NCI-H748 (cell line): ENCODE data around the gene NPC2.
A peak's percentile ranks its signal among the peaks of the same experiment; 100 is the strongest.

ENCODE experiments used
- DNase-seq: peaks from one replicate; lab custom pipeline; 2025; ENCODE audit not compliant: unreplicated experiment; lab: John Stamatoyannopoulos, UW

Gene NPC2

DNA sequence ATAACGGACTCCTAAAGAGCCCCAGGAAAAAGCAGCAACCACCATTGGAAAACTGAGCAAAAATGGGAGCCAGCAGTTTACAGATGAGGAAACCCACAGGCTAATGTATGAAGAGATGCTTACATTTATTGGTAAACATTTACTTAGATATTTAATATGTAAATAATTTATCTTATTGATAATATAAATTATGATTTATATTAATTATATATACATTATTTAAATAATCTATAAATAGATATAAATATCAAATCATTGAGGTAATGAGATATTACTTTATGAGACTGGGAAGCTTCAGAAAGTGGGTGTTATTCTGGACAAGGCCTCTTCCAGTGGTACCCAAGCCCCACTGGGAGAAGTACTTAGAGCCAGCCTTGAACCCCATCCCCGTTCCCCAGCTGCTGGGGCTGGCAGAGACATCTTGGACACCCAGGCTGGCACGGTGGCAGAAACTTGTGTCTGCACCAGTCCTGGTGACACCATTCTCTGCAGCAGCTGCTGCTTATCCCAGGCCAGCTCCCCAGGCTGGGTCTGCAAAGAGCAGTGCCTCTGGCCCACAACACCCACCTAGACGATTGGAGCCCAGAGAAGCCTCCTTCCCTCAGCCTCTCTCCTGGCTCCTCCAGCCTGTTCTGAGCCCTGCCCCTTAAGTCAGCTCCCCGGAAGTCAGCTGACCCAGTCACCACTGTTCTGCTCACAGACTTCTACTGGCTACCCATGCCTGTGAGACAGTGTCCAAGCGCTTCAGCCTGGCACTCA lies 26.4 kb upstream of the NPC2 start:
- no peak for DNase-seq

DNA sequence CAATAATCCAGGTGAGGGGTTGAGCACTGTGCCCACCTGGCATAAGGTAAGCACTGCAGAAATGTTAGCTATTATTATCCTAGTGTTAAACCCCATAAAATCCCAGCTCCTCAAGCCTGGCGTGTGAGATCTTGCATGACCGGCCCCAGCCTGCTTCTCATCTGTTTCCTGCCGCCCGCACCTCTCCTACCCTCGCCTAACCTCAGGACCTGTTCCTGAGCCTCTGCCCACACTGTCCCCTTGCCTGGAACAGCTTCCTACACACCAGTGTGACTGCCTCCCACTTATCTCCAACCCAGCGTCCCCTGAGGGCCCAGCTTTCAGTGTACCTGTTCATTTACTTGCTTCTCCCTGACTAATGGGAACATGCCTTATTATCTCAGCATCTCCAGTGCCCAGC lies 25.1 kb upstream of the NPC2 start:
- no peak for DNase-seq

DNA sequence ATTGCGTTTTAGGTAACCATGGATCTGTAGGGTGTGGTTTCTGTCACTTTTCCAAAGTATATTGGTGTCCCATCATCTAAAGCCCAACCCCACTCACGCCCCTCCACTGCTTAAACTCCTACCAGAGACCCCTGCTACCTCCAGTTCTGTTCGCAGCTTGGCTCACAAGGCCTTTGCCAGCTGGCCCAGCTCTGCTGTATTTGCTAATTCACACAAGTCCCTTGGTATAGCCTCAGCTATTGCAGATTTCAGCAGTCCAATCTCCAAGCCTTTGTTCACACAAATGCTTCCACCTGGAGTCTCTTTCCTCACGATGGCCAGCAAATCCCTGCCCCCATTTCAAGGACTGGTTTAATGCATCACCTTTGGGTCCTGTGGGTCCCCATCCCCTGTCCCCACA lies 24.6 kb upstream of the NPC2 start:
- DNase-seq, result no peak

DNA sequence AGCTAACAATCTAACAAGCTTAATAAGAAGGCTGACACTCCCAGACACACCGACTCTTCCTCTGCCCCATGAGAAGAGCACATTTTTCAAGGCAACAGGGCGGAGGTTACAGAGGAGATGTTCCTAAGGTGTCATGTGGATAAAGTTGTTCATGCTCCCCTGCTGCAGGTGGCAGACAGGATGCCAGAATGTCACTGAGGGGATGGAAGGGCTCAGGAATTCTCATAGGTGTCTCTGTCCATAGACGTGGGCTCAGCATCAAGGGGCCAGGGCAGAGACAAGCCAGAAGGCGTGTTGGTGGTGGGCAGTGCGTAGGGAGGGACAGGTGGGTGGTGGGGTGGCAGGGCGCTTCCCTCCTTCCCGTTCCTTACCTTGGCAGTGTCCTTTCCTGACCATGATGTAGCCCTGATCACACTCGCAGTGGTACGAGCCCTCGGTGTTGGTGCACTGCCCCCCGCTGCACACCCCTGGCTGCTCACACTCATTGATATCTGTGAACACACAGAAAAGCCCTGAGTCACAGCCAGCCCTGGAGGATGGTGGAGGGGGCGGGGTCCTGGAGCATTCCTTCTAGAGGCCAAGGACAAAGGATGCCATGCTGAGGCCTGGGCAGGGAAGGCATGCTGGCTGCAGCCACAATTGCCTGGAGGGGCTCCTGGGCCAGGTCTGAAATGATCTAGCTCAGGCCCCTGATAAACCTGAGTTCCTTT lies 23.5 kb upstream of the NPC2 start:
- DNase-seq, result no peak

DNA sequence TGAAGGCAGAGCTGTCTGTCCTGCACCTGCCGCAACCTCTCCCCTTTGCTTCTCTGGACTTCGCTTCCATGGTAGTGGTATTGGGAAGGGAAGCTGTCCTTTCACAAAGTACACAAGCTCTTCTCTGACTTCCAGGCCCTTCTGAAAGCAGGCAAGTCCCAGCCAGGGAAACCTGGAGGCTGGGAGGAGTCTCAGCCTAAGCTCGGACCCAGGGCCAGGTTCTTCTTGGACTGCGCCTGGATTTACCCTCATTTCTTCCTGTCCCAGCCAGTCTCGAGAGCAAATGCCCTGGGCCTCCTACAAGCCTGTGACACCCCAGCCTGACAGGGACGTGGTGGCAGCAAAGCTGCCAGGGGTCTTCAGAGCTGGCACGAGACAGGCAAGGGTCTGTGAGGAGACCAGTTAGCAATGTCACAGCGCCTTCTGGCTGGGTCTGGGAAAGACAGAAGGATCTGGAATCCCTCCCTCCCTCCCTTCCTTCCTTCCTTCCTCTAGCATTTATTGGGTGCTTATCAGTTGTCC lies 22.8 kb upstream of the NPC2 start:
- DNase-seq, result no peak

DNA sequence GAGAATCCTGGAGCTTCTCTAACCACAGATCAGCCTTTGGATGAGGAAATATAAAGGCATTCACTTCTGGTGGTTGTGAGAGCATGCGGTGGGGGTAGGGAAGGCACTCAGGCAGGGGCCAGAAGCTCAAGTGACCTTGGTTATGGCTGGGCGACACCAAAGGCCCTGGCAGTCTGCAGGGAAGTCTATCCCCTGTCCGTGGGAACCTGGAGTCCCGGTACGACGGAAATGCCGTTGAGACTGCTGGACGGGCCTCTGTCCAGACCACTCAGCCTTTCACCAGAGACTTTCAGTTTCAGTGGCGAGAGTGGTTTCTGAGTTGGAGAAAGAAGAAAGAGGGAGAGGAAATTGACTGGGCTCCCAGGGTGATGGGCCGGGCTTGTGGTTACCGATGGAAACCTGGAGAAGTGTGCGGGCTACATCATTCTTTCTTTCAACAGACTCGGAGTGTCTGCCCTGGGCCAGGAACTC lies 21.4 kb upstream of the NPC2 start:
- DNase-seq, result no peak

DNA sequence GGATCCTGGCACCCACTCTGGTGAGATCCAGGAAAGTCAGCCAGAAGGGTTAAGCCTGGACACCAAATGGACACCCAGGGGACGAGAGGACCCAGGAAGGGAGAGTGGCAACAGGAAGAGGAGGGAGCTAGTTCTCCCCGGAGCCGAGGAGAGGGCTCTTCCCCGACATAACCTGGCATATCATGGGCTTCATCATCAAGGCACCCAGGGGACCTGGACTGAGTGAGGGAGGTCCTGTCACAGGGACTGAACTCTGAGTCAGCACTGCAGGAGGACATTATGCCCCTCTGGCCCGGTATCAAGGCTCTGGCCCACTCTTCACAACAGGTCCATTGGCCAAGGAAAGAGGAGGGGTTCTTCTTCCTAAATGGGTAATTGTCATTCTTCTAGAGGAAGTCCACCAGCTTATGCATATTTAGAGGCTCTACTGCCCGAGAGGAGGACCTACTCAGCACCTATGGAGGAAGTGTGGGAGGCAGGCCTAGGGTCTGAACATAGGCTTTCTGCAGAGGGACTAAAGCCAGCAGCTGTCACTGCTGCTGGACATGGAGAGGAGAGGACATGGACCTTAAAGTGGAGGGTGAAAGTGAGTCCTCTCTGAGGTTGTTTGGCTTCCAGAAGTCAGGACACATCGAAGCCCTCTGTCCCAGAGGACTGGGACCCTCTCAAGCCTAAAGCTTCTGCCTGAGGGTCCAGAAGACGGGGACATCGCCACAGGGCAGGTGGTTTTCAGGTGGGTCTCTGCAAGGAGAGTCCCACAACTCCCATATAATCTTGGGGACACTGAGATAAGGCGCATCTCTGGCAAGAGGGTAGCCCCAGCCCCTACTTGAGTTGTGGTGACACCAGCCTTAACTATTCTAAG lies 19.1 kb upstream of the NPC2 start:
- DNase-seq, result no peak

DNA sequence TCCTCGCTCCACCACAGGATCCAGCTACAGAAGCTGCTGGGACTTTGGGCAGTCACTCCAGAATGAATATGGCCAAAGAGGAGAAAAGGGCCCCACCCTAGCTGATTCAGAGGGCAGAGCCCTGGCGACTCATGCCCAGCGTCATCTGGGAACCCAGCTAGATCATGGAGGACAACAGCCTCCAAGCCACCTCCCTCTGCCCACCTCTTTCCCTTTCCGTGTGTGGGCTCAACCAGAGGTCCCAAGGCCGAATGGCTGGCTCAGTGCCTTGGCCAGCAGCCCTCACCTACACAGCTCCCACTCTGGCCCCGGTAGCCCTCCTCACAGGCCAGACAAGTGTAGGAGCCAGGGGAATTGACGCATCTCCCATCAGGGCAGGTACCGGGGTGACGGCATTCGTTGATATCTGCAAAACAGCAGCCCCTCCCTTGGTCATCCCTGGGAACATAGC lies 17.9 kb upstream of the NPC2 start:
- DNase-seq, result no peak

DNA sequence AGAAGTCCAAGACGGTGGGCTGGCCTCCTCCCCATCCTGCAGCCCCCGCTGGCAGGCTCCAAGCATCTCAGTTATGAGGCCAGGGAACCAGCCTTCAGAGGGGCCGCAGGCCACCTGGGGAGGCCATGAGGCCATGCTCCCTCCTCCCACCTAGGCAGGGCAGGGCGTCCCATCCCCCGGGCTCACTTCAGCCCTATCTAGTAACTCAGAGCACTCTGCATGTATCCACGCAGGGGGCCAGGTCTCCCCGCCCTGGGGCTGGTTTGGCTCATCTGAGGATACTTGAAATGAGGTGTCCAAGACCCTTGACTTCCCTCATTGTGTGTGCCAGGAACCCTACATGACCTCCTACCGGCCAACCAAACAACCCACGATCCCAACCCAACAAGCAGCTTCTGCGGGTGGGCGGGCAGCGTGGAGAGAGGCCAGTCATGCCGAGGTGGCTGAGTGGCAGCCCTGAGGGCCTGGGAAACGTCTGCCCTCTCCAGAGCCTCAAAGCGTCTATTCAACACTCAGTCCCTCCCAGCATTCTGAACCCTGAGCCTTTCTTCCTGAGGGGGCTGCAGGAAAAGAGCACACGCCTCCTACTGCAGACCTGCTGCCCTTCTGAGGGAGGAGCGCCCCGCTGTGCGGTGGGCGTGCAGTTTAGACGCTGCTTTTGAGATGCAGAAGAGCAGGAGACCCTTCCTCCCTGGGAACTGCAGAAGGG lies 17.3 kb upstream of the NPC2 start:
- no peak for DNase-seq

DNA sequence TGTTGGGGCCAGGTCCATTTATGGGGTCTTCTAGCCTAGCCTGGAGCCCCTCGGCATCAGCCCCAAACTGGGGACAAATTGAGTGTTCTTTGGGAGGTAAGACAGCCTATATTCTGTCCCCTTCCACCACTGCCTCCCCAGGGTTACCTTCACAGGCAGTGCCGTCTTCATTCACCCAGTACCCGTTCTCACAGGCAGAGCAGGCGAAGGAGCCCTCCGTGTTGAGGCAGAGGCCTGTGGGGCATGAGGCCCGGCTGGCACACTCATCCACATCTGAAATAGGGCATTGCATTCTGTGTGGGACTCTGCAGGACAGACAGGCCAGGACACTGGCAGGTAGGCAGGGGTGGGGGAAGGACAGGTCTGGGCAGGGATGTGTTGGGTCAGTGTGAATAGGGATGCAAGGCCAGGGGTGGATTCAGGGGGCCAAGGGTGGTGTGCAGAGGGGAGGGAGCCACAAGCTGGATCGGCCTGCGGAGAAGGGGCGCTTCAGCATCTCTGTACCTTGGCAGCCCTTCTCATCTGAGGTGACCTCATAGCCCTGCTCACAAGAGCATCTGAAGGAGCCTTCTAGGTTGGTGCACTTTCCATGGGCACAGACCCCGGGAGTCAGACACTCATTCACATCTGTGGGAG lies 16.6 kb upstream of the NPC2 start:
- no peak for DNase-seq

DNA sequence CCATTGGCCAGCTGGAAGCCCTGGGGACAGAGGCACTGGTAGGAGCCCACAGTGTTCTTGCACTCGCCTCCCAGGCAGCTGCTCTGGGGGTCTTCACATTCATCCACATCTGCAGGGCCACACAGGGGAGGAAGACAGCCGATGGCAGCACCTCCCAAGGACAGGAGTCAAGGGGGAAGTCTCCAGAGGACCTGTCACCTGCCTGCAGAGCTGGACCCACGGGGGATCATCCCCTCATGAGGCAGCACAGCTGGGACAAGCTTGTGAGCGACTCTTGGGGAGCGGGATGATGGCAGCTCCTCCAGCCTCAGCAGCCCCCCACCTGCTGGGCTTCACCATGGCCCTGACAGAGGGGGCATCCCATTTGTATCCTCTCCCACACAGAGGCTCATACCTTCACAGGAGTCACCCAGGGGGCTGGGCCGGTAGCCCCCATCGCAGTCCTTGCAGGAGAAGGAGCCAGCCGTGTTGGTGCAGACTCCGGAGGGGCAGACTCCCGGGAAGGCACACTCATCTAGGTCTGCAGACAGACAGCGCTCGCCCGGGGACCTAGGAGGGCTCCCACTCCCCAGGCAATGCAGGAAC lies 15.8 kb upstream of the NPC2 start:
- no peak for DNase-seq

DNA sequence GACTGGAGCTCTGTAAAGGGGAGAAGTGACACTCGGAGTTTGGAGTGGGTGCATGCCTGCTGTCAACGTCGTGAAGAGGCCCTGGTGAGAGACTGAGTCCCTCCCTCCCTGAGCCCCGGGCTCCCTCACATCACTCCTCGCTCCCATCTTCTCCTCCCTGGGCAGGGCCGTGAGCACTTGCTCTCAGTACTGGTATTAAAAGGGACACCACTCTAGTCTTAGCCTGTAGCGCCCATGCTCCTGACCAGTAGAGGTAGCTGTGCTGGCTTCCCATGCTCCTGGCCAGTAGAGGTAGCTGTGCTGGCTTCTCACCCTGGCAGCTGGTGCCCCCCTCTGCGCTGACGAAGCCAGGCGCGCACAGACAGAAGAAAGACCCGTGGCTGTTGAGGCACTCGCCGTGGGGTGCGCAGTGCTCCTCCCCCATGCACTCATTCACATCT lies 15.2 kb upstream of the NPC2 start:
- peak; percentile 16 for DNase-seq

DNA sequence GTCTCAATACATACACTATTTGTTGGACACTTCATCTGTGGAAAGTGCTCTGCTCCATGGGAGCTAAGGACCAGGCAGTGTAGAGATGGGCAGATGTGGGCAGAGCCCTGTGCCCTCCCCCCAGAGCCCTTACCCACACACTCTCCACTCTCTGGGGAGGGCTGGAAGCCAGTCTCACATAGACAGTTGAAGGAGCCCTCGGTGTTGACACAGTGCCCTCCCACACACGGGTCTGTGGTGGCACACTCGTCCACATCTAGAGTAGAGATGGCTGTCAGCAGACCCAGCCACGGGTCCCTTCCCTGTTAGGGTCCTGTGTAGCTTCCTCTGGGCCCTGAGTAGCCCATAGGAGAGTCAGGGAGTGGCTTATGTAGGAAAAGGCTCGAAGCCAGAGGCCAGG lies 14.7 kb upstream of the NPC2 start:
- DNase-seq, result no peak

DNA sequence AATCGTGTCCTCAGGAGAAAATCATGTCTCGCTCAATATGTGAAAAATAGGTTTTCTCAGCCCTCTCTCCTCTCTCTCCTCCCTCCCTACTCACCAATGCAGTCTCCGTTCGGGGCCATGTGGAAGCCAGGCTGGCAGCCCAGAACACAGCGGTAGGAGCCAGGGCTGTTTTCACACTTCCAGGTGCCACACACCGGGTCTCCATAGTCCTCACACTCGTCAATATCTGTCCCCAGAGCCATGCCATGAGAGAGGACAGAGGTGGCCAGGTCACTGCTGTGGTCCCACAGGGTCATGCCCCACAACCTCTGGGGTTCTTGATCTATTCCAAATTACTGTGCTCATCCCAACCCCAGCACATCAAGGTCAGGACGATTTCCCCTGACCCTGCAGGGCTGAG lies 14.0 kb upstream of the NPC2 start:
- DNase-seq, result no peak

DNA sequence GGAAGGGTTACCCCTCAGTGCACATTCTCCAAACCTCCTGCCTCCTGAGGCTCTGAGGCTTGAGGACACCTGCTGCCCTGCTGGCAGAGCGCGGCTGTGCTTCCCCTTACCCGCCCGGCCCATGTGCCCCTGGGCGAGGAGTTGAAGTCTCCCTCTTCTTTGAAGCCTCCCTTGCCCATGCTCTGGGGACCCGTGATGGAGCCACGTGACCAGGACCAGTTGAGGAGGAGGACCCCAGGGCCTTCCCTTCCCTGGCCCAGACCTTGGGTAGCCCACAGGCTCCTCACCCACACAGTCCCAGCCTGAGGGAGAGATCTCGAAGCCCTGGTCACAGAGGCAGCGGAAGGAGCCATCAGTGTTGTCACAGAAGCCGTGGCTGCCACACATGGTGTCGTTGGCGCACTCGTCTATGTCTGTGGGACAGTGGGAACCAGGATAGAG lies 13.3 kb upstream of the NPC2 start:
- DNase-seq, result no peak

DNA sequence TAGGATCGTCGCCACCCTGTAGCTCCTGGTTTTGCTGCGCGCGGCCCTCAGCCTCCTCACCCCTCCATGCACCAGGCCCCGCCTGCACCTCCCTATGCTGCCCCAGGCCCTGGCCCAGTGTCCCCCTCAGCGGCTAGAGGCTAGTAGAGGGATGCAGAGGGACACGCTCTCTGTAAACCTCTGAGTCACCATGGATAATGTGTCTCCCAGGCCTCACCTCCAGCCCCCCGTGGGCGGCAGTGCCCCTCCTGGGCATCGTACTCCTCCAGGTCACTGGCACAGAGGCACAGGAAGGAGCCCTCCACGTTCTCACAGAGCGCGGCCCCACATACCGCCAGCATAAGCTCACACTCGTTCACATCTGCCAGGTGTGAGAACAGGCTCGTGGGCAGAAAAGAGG lies 12.7 kb upstream of the NPC2 start:
- no peak for DNase-seq

DNA sequence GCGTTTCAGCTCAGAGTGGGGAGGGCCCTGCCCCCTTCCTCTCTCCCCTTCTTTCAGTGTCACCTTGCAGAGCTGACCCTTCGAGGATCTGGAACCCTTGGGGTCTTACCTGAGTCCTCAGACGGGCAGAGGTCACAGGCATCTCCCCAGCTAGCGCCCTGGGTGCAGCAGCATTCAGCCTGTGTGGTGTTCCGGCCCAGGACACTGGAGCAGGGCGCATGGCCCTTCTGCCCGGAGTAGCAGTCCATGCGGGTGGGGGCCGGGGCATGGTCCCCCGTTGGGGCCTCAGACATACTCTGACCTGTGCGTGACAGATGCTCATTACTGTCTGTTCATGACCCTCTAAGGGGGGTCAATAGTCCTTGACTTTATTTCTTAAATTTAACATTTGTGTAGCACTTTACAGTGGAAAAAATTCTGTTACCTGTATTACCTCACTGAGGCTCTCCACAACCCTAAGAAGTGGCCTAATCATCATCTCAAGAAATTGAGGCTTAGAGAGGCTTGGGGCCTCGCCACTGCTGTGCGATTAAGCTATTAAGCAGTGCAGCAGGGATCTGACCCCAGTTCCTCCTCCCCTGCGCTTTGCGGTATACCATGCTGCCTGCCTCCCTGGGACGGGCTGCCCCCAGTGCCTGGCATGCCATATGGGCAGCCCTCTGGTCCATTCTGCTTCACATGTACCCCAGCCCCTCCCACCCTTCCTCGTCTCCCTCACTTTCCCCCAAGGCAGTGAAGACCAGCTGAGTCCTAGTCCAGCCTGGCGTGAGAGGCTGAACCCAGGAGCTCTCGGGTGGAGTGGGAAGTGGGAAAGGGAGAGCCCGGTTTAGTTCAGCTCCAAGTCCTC lies 12.0 kb upstream of the NPC2 start:
- DNase-seq, result no peak

DNA sequence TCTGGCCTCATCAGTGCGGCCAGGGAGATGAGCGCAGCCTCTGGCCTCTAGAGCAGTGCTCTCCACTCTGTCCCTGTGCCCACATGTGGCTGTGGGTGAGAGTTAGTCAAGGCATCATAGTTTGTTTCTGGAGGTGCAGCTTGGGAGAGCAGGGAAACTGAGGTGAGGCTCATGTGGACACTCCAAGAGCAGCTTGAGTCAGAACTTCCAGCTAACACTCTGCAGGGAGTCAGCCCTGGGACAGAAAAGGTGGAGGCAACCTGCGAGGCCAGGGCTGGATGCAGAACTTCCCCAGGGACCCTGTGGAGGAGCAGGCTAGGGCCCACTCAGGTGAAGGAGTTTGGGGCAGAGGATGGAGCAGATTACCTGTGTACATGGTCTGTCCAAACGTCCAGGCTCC lies 11.3 kb upstream of the NPC2 start:
- DNase-seq, result no peak

DNA sequence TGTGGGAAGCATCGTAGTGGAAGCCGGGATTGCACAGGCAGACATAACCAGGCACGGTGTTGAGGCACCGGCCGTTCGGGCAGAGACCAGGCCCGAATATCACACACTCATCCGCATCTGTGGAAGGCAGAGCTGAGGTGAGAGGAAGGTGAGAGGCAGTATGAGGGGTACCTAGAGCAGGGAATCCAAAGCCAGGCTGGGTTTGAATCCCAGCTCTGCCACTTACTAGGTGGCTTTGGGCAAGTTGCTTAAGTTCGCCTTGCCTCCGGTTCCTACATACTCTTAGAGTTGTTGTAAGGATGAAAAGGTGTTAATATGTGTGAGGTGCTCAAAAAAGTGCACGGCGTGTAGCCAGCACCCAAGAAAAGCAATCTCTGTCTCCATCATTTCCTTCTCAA lies 10.8 kb upstream of the NPC2 start:
- DNase-seq, result no peak
